ENCODE data around the gene SLC22A6.

SLC22A6 gene

DNA sequence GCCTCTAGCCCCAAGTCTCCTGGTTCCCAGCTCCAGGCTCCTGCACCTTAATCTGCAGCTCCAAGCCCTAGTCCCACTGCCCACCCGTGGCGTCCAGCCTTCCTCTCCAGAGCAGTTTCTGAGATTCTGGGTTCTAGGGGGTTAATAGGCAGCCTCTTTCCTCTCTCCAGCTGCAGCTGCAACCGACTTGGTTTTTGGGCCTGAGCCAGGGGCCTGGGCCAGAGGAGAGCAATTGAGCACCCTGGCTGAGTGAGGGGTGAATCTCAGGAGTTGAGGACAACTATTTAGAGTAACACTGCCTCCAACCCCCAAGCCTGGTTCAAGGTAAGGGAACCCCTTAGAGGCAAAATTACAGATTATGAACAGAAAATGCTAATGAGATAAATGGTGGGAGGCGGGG is 54.6 kb downstream of the SLC22A6 start:
- DNase-seq, result no peak

DNA sequence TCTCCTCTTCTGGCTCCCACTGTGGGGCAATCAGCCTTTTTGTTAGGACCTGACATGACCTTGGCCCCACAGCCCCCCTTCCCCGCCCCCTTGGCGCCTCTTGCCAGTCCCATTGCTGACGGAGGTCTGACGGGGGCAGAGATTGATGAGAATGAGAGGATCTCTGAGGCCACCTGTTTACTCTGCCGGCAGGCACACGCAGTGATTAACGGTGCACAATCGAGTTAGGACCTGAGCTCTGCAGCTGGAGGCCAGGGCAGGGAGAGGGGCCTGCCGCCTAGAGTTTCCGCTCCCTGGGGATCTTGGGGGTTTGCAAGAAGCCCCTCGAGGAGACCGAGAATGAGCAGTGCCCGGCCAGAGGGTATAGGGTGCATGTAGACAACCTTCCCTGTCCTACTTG is 56.8 kb downstream of the SLC22A6 start:
- DNase-seq, result no peak

DNA sequence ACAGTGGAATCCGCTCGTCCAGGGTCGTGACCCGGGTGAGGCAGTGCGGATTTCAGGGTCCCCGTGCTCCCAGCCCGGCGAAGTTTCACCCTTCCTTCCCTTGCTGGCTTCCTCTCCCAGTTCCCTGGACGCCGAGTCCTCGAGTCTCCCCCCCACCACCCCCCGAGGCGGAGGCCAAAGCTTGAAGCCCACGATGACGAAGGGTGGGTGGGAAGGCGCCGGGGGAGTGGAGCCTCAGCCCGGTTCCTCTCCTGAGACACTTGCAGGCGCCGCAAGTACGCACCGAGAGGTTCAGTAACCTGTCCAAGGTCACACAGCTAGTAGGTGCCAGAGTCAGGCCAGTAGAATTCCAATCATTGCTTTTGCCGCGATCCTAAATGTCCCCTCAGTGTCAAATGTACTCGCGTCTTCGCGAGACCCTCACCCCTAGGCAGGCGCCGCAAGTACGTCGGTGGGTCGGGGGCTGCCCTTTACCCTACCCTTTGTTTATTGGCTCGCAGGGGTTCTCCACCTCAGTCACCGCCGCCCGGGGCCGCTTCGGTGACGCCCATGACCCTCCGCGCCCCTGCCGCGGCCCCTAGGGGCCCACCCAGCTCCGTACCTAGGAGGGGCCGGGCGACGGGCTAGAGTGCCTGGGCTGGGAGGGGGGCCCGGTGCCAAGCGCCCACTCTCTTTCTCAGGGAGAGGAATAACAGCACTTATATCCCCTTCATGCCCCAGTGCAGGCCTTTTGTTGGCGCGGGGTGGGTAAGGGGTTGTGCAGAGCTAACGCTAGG is 57.9 kb downstream of the SLC22A6 start:
- DNase-seq, result no peak
